ENCODE data around the gene MMD2. TPM values are rescaled to one million over a fixed set of nuclear protein-coding genes. Genes with fewer than 3 reads are reported as not detected.
"Not testable (repeated sequence)": the region's sequence is repeated elsewhere in the genome, so short reads cannot be mapped to it uniquely, and the experiment has no call there.

Gene MMD2
- total and polyA plus RNA-seq, 4 donors: not detected

GRCh38 chr7:4893929-4894475, 65.0 kb downstream of the MMD2 start:
- ATAC-seq (ENCODE audit: low FRiP score): no peak
- H3K9me3 ChIP-seq (ENCODE audit: control insufficient read depth, low read length): peaks cover 4% of the 10 kb centered on the region
- no peaks in the 10 kb centered on the region for H3K4me1 ChIP-seq (ENCODE audit: control insufficient read depth in 1 of 2, insufficient read depth in 2 of 2, low read length in 2 of 2)
- H3K36me3 ChIP-seq (ENCODE audit: control insufficient read depth in 1 of 2, insufficient read depth in 2 of 2, low read length in 1 of 2): no peaks in the 10 kb centered on the region
- H3K27ac ChIP-seq (ENCODE audit: low read depth in 1 of 2, low read length in 2 of 2): no peak overlapping the region
- no peaks in the 10 kb centered on the region for H3K27me3 ChIP-seq (ENCODE audit: control insufficient read depth in 1 of 2, insufficient read depth in 2 of 2, low read length in 1 of 2)
- intact Hi-C loops (cut with DNase I): no loop called here
- no peak overlapping the region for H3K4me3 ChIP-seq (ENCODE audit: low read length in 2 of 2)
- WGBS, 2 donors: 87% methylated on average over 8 of the region's 8 CpGs
- no peak for DNase-seq

- intact Hi-C loops (cut with DNase I); H3K27ac ChIP-seq (ENCODE audit: low read depth in 1 of 2, low read length in 2 of 2); H3K27me3 ChIP-seq (ENCODE audit: control insufficient read depth in 1 of 2, insufficient read depth in 2 of 2, low read length in 1 of 2); H3K9me3 ChIP-seq (ENCODE audit: control insufficient read depth, low read length); H3K36me3 ChIP-seq (ENCODE audit: control insufficient read depth in 1 of 2, insufficient read depth in 2 of 2, low read length in 1 of 2); ATAC-seq (ENCODE audit: low FRiP score); H3K4me1 ChIP-seq (ENCODE audit: control insufficient read depth in 1 of 2, insufficient read depth in 2 of 2, low read length in 2 of 2); H3K4me3 ChIP-seq (ENCODE audit: low read length in 2 of 2); DNase-seq: not testable (repeated sequence)
- 70 to 77% methylated on average over 4 of the region's 4 CpGs for WGBS, 2 donors
Observed at GRCh38 chr7:4893188-4893587, 65.8 kb downstream of the MMD2 start.

GRCh38 chr7:4891522-4891921, 67.5 kb downstream of the MMD2 start:
- ATAC-seq (ENCODE audit: low FRiP score); H3K4me1 ChIP-seq (ENCODE audit: control insufficient read depth in 1 of 2, insufficient read depth in 2 of 2, low read length in 2 of 2); H3K9me3 ChIP-seq (ENCODE audit: control insufficient read depth, low read length); H3K27me3 ChIP-seq (ENCODE audit: control insufficient read depth in 1 of 2, insufficient read depth in 2 of 2, low read length in 1 of 2); intact Hi-C loops (cut with DNase I); H3K27ac ChIP-seq (ENCODE audit: low read depth in 1 of 2, low read length in 2 of 2); H3K36me3 ChIP-seq (ENCODE audit: control insufficient read depth in 1 of 2, insufficient read depth in 2 of 2, low read length in 1 of 2); H3K4me3 ChIP-seq (ENCODE audit: low read length in 2 of 2); DNase-seq: not testable (repeated sequence)
- WGBS, 2 donors: 71 to 78% methylated on average over 2 of the region's 2 CpGs

GRCh38 chr7:4889682-4890081, 69.3 kb downstream of the MMD2 start:
- peaks cover 3% of the 10 kb centered on the region for H3K9me3 ChIP-seq (ENCODE audit: control insufficient read depth, low read length)
- H3K4me3 ChIP-seq (ENCODE audit: low read length in 2 of 2): no peak overlapping the region
- ATAC-seq (ENCODE audit: low FRiP score) (no peak), DNase-seq (no peak)
- H3K36me3 ChIP-seq (ENCODE audit: control insufficient read depth in 1 of 2, insufficient read depth in 2 of 2, low read length in 1 of 2): no peaks in the 10 kb centered on the region
- intact Hi-C loops (cut with DNase I): no loop called here
- H3K27ac ChIP-seq (ENCODE audit: low read depth in 1 of 2, low read length in 2 of 2): no peak overlapping the region
- no peaks in the 10 kb centered on the region for H3K4me1 ChIP-seq (ENCODE audit: control insufficient read depth in 1 of 2, insufficient read depth in 2 of 2, low read length in 2 of 2)
- no peaks in the 10 kb centered on the region for H3K27me3 ChIP-seq (ENCODE audit: control insufficient read depth in 1 of 2, insufficient read depth in 2 of 2, low read length in 1 of 2)
- WGBS, 2 donors: 58% methylated on average over 1 of the region's 1 CpG

- WGBS, 2 donors: 27 to 39% methylated on average over 3 of the region's 3 CpGs
- intact Hi-C loops (cut with DNase I): no loop called here
Observed at GRCh38 chr7:4888161-4888560, 70.8 kb downstream of the MMD2 start.

GRCh38 chr7:4886671-4887070, 72.3 kb downstream of the MMD2 start:
- Histone ChIP-seq H3K27ac (ENCODE audit: low read depth in 1 of 2, low read length in 2 of 2) (no peak overlapping the region), H3K4me1 (ENCODE audit: control insufficient read depth in 1 of 2, insufficient read depth in 2 of 2, low read length in 2 of 2) (peaks cover 0 to 1% of the 10 kb centered on the region in 2 donors), H3K27me3 (ENCODE audit: control insufficient read depth in 1 of 2, insufficient read depth in 2 of 2, low read length in 1 of 2) (no peaks in the 10 kb centered on the region), H3K4me3 (ENCODE audit: low read length in 2 of 2) (no peak overlapping the region), H3K36me3 (ENCODE audit: control insufficient read depth in 1 of 2, insufficient read depth in 2 of 2, low read length in 1 of 2) (no peaks in the 10 kb centered on the region), H3K9me3 (ENCODE audit: control insufficient read depth, low read length) (no peaks in the 10 kb centered on the region)
- DNase-seq (no peak), ATAC-seq (ENCODE audit: low FRiP score) (no peak)
- WGBS, 2 donors: 74 to 82% methylated on average over 1 of the region's 1 CpG
- intact Hi-C loops (cut with DNase I): no loop called here

More at GRCh38 chr7:4888161-4888560, 70.8 kb downstream of the MMD2 start:
- H3K9me3 ChIP-seq (ENCODE audit: control insufficient read depth, low read length): no peaks in the 10 kb centered on the region
- no peak for ATAC-seq (ENCODE audit: low FRiP score)
- peaks cover 0 to 1% of the 10 kb centered on the region in 2 donors for H3K4me1 ChIP-seq (ENCODE audit: control insufficient read depth in 1 of 2, insufficient read depth in 2 of 2, low read length in 2 of 2)
- no peak overlapping the region for H3K4me3 ChIP-seq (ENCODE audit: low read length in 2 of 2)
- no peak overlapping the region for H3K27ac ChIP-seq (ENCODE audit: low read depth in 1 of 2, low read length in 2 of 2)
- no peaks in the 10 kb centered on the region for H3K36me3 ChIP-seq (ENCODE audit: control insufficient read depth in 1 of 2, insufficient read depth in 2 of 2, low read length in 1 of 2)
- no peak for DNase-seq
- no peaks in the 10 kb centered on the region for H3K27me3 ChIP-seq (ENCODE audit: control insufficient read depth in 1 of 2, insufficient read depth in 2 of 2, low read length in 1 of 2)

GRCh38 chr7:4885317-4885807, 73.6 kb downstream of the MMD2 start:
- no peaks in the 10 kb centered on the region for H3K27me3 ChIP-seq (ENCODE audit: control insufficient read depth in 1 of 2, insufficient read depth in 2 of 2, low read length in 1 of 2)
- no peak overlapping the region for H3K4me3 ChIP-seq (ENCODE audit: low read length in 2 of 2)
- no peaks in the 10 kb centered on the region for H3K36me3 ChIP-seq (ENCODE audit: control insufficient read depth in 1 of 2, insufficient read depth in 2 of 2, low read length in 1 of 2)
- 94 to 95% methylated on average over 7 of the region's 7 CpGs for WGBS, 2 donors
- H3K9me3 ChIP-seq (ENCODE audit: control insufficient read depth, low read length): no peaks in the 10 kb centered on the region
- ATAC-seq (ENCODE audit: low FRiP score) (no peak), DNase-seq (no peak)
- intact Hi-C loops (cut with DNase I): no loop called here
- H3K27ac ChIP-seq (ENCODE audit: low read depth in 1 of 2, low read length in 2 of 2): no peak overlapping the region
- H3K4me1 ChIP-seq (ENCODE audit: control insufficient read depth in 1 of 2, insufficient read depth in 2 of 2, low read length in 2 of 2): peaks cover 0 to 1% of the 10 kb centered on the region in 2 donors

GRCh38 chr7:4884164-4884563, 74.8 kb downstream of the MMD2 start:
- no peaks in the 10 kb centered on the region for H3K9me3 ChIP-seq (ENCODE audit: control insufficient read depth, low read length)
- no peaks in the 10 kb centered on the region for H3K36me3 ChIP-seq (ENCODE audit: control insufficient read depth in 1 of 2, insufficient read depth in 2 of 2, low read length in 1 of 2)
- peaks cover 0 to 1% of the 10 kb centered on the region in 2 donors for H3K4me1 ChIP-seq (ENCODE audit: control insufficient read depth in 1 of 2, insufficient read depth in 2 of 2, low read length in 2 of 2)
- DNase-seq: peak in 1 of 2 donors; percentile 30
- no peak overlapping the region for H3K27ac ChIP-seq (ENCODE audit: low read depth in 1 of 2, low read length in 2 of 2)
- no peaks in the 10 kb centered on the region for H3K27me3 ChIP-seq (ENCODE audit: control insufficient read depth in 1 of 2, insufficient read depth in 2 of 2, low read length in 1 of 2)
- no peak for ATAC-seq (ENCODE audit: low FRiP score)
- 72% methylated on average over 10 of the region's 10 CpGs for WGBS, 2 donors
- intact Hi-C loops (cut with DNase I): loop anchor here in 1 of 2 donors (5.0 kb wide), 1 partner anchor 87 kb away; no protein-coding TSS in a partner anchor
- H3K4me3 ChIP-seq (ENCODE audit: low read length in 2 of 2): no peak overlapping the region

GRCh38 chr7:4883372-4884144, 75.4 kb downstream of the MMD2 start, which contains the start of gene RADIL:
Gene RADIL (minus strand): TSS chr7:4883716. CDS start chr7:4878139, 5,577 bp downstream.
- H3K27ac ChIP-seq (ENCODE audit: low read depth in 1 of 2, low read length in 2 of 2): peak within 1 kb of the TSS; percentile 11 to 29
- no peaks in the 10 kb centered on the region for H3K9me3 ChIP-seq (ENCODE audit: control insufficient read depth, low read length)
- peak within 1 kb of the TSS; percentile 74 to 85 for H3K4me3 ChIP-seq (ENCODE audit: low read length in 2 of 2)
- 4% methylated on average over 47 to 72 of the region's 72 CpGs for WGBS, 2 donors
- H3K4me1 ChIP-seq (ENCODE audit: control insufficient read depth in 1 of 2, insufficient read depth in 2 of 2, low read length in 2 of 2): peaks cover 0 to 1% of the 10 kb centered on the region in 2 donors
- DNase-seq (peak; percentile 95 to 98), ATAC-seq (ENCODE audit: low FRiP score) (peak; percentile 93)
- no peaks in the 10 kb centered on the region for H3K27me3 ChIP-seq (ENCODE audit: control insufficient read depth in 1 of 2, insufficient read depth in 2 of 2, low read length in 1 of 2)
- H3K36me3 ChIP-seq (ENCODE audit: control insufficient read depth in 1 of 2, insufficient read depth in 2 of 2, low read length in 1 of 2): no peaks in the 10 kb centered on the region
- intact Hi-C loops (cut with DNase I): loop anchor here (2.0 to 5.0 kb wide), 2 partner anchors 85 to 86 kb away; no protein-coding TSS in a partner anchor
